Measurements from ENCODE around the gene FAM110C.

DNA sequence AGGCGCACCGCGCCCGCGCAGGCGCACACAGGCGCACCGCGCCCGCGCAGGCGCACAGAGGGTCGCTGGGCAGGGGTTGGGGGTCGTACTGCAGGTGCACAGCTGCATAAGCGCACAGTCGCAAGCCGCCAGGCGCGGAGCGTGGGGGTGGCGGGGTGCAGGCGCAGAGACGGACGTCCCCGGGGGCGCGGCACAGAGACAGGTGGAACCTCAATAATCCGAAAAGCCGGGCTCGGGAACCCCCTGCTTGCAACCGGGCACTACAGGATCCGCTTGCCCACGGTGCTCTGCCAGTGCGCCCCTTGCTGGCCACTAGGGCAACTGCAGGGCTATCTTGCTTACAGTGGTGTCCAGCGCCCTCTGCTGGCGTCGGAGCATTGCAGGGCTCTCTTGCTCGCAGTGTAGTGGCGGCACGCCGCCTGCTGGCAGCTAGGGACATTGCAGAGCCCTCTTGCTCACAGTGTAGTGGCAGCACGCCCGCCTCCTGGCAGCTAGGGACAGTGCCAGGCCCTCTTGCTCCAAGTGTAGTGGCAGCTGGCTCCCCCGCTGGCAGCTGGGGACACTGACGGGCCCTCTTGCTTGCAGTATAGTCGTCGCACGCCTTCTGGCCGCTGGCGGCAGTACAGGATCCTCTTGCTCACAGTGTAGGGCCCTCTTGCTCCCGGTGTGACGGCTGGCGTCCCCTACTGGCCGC, 34.9 kb downstream of the FAM110C start:
- TF ChIP-seq GABPA (IDR thresholded peaks at IDR 0.05; ENCODE audit: borderline replicate concordance, insufficient read depth, low read length) (peak; percentile 77; the same call in 1 of the 2 replicates), BRCA1 (IDR thresholded peaks at IDR 0.05; ENCODE audit: low read depth, low read length) (no peak), TBP (IDR thresholded peaks at IDR 0.05; ENCODE audit: low read depth, low read length) (no peak), EP300 (IDR thresholded peaks at IDR 0.05; ENCODE audit: borderline replicate concordance in 1 of 2, low read depth in 2 of 2, low read length in 2 of 2) (no peak), RFX5 (IDR thresholded peaks at IDR 0.05; ENCODE audit: borderline replicate concordance, low read depth, low read length) (no peak), RNF2 (IDR thresholded peaks at IDR 0.05; ENCODE audit: borderline replicate concordance, low read depth, low read length, missing control alignments, poor library complexity, severe bottlenecking) (no peak), JUN (IDR thresholded peaks at IDR 0.05; ENCODE audit: low read depth, low read length) (no peak), TAF1 (IDR thresholded peaks at IDR 0.05; ENCODE audit: low read depth, low read length) (no peak)
- TF ChIP-seq, protein P1, sequence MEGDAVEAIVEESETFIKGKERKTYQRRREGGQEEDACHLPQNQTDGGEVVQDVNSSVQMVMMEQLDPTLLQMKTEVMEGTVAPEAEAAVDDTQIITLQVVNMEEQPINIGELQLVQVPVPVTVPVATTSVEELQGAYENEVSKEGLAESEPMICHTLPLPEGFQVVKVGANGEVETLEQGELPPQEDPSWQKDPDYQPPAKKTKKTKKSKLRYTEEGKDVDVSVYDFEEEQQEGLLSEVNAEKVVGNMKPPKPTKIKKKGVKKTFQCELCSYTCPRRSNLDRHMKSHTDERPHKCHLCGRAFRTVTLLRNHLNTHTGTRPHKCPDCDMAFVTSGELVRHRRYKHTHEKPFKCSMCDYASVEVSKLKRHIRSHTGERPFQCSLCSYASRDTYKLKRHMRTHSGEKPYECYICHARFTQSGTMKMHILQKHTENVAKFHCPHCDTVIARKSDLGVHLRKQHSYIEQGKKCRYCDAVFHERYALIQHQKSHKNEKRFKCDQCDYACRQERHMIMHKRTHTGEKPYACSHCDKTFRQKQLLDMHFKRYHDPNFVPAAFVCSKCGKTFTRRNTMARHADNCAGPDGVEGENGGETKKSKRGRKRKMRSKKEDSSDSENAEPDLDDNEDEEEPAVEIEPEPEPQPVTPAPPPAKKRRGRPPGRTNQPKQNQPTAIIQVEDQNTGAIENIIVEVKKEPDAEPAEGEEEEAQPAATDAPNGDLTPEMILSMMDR (IDR thresholded peaks at IDR 0.05; ENCODE audit: control extremely low read depth in 1 of 3, insufficient read depth in 1 of 3, low read depth in 1 of 3, low read length in 3 of 3), result peak; percentile 94 to 100 (median 99)
- TF ChIP-seq, protein P2, sequence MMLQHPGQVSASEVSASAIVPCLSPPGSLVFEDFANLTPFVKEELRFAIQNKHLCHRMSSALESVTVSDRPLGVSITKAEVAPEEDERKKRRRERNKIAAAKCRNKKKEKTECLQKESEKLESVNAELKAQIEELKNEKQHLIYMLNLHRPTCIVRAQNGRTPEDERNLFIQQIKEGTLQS (IDR thresholded peaks at IDR 0.05; ENCODE audit: insufficient read depth, low read depth, low read length), result peak; percentile 88
- TF ChIP-seq, protein P3, sequence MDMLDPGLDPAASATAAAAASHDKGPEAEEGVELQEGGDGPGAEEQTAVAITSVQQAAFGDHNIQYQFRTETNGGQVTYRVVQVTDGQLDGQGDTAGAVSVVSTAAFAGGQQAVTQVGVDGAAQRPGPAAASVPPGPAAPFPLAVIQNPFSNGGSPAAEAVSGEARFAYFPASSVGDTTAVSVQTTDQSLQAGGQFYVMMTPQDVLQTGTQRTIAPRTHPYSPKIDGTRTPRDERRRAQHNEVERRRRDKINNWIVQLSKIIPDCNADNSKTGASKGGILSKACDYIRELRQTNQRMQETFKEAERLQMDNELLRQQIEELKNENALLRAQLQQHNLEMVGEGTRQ (IDR thresholded peaks at IDR 0.05; ENCODE audit: low read length), result no peak
